ENCODE measurements around the gene TRRAP.

TRRAP gene

DNA sequence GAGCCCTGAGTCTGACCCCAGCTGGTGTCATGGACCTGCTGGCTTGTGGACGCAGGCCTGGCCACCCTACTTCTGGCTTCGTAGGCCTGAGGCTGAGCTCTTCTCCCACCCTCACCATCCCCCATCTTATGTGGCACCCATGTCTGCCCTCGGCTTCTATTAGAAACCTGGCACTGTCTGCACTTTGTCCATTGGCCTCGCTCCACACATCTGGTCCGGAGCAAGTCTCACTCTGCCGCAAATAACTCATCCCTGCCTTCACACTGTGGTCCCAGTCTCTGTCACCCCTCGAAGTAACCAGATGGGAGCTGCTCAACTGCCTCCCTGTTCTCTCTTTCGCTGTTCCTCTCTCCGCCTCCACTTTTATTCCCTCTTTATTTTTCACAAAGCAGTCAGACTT, 78.6 kb downstream of the TRRAP start:
- DNase-seq: no peak

DNA sequence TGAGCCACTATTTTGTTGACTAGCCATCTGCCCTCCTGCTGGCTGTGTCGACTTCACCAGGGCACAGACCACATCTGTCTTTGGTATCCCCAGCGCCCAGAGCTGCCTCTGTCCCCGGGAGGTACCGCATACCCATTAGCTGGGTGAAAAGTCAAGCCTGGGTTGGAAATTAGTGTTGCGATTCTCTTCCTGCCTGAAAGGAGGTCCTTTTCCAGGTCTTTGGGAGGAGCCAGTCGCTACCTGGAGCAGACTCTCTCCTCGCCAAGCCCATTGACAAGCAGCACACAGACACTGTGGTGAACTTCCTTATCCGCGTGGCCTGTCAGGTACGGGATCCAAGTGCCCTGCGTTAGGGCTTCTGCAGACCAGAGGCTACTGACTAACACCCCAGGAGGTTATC, 79.4 kb downstream of the TRRAP start:
- no peak for DNase-seq

DNA sequence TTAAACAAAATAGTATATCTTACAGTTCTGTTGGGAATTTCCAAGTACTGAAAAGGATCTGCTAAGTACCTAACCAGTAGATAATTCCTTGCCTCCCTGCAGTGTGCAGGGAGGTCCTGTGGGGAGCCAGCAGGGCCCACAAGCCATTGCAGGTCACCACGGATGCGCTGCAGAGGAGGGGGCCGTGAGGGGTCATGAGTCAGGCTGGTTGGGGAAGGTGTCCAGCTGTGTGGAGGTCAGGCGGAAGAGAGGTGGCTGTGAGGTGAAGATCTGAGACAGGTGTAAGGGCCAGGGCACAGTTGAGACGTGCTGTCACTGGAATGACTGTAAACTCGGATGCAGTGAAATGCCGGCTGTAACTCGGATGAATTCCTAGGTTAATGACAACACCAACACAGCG, 80.6 kb downstream of the TRRAP start:
- no peak for DNase-seq

DNA sequence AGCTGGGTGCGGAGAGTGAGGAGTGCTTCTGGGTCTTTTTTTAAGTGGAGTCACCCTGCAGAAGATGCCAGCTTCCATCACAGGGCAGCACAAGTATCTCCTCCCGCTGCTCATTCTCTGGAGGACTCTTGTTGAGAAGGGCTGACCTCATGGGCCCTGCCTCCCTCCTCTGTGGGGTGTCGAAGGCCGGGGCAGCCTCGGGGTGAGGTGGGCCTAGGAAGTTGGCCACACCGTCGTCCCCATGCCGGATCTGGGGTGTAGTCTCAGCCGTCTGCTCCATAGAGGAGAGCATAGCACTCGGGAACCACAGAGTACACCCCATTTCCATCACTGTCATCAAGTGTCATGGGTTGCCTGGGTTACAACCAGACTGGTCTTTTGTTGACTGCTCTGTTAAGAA, 85.0 kb downstream of the TRRAP start:
- no peak for DNase-seq

DNA sequence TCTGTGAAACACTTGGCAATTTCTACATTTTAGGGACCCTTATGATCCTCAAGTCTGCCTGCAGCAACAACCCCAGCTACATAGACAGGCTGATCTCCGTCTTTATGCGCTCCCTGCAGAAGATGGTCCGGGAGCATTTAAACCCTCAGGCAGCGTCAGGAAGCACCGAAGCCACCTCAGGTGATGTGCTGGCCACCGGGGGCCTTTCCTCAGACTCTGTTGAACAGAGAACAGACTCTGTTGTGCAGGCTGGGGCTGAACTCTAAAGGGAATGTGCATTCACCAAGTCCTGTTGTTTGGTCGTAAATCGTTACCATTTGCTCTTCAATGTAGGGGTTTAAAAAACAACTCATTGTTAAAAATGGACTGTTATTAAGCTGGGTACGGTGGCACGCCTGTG, 86.3 kb downstream of the TRRAP start:
- no peak for DNase-seq

DNA sequence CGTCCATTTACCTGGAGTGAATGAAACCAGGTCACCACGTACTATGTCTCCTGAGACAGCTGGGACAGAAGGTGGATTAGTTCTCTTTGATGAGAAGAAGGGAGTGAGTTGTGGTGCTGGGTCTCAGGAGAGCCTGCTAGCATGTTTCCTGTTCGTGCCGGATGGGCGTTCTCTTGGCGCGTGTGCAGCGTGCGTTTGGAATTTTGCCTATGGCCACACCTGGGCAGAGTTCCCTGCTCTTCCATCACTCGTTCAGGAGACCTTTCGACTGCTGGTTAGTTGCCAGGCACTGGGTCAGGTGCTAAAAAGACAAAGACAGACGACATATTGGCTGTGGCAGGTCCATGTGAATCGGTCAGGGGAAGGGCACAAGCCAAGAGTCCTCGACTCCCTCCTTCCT, 90.3 kb downstream of the TRRAP start:
- DNase-seq: no peak

DNA sequence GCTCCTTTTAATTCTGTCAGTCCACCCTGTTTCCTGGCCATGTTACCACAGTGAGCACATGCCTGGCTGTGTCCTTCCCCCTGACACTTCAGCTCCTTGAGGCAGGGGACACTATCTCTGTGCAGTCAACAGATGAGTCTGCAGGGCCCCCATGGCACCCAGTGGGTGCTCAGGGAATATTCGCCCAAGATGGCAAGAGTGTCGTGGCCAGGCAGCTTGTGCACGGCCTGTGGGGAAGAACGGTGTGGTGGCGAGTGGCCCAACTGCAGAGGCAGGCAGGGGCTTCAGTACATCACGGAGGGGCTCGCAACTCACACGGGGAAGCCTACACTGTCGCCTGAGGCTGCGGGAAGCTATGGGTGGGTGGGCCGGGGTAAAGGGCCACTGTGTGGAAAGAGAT, 91.1 kb downstream of the TRRAP start:
- no peak for DNase-seq

DNA sequence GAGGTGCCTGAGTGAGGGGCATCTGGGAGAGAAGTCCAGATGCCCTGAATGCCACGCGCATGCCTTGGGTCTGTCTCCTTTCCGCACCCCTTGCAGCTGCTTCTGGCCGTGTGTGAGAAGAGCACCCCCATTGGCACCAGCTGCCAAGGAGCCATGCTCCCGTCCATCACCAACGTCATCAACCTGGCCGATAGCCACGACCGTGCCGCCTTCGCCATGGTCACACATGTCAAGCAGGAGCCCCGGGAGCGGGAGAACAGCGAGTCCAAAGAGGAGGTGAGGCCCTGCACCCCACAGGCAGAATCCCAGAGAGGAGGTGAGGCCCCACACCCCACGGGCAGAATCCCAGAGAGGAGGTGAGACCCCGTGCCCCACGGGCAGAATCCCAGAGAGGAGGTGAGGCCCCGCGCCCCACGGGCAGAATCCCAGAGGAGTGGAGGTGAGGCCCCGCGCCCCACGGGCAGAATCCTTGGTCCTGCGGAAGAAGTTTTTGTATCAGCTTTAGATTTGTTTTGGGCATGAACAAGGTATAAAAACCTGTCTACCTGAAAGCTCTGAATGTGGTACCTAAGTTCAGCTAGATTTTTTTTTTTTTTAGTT, 91.8 kb downstream of the TRRAP start:
- no peak for DNase-seq

DNA sequence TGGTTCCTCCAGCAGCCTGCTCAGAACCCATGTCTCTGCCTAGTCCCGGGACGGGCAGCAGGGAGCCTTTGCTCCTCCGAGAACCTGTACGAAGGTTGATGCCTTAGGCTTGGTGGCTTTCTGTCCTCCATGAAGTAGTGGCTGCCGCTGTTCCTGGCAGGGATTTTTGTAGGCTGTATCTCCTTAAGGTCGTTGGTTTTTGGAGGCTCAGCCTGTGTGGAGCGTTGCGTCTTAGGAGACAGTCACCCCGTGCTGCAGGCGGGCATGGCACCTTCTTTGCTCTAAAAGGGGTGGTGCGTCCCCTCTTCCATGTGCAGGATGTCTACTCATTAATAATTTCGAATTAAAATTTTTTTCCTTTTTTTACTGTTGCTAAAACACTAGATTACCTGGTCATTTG, 92.5 kb downstream of the TRRAP start:
- no peak for DNase-seq

DNA sequence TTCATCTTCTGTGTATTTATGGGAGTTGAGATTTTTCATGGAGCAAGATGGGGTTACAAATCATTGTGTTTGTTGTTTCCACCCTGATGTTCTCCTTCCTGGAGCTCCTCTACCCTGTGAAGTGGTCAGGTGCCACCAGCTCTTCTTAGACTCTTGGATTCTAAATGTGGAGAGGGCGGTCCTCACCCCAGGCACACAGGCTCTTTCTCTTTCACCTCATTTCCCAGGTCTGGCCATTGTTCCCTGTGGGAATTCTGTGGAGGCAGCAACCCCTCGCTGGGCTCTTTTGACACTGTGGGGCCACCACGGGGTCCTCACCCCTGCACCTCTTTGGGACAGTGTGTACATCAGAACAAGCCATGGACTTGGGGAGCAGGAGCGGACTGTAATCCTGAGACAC, 95.9 kb downstream of the TRRAP start:
- no peak for DNase-seq

DNA sequence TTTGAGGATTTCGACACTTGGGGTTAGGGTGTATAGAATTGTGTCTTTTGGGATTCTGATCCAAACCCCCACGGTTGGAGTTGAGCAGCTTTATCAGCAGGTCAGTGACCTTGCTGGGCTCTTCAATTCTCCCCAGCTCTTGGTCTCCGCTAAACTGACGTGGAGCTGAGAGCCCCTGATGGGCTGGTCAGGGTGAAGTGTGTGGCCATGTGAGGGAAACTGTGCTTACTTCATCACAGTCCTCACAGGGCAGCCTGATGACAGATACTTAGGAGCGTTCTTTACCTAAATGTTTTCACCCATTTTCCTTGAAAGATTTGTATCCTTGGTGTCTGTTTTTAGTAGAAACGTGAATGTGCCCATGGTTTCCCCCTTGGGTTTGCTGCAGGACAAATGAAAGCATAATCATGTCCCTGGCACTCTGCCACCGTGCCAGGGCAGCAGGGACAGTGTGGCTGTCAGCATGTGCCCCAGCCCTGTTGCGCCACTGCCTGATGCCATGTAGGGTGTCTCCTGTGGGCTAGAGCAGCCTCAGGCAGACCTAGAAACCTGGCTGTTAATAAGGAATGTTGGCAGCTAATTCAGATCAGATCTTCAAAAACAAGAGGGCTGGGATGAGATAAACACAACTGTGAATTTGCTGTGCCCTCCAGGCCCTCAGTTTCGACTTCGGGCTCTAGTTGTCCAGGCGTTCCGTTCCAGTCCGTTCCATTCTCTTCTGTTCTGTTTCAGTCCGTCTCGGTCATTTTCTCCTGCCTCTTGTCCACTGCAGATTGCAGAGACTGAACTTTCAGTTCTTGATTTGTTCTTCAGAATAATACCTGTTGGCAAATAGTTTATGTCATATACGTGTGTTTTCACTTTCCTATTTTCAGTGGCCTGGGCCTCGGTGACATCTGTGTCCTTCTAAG, 96.8 kb downstream of the TRRAP start:
- no peak for DNase-seq

DNA sequence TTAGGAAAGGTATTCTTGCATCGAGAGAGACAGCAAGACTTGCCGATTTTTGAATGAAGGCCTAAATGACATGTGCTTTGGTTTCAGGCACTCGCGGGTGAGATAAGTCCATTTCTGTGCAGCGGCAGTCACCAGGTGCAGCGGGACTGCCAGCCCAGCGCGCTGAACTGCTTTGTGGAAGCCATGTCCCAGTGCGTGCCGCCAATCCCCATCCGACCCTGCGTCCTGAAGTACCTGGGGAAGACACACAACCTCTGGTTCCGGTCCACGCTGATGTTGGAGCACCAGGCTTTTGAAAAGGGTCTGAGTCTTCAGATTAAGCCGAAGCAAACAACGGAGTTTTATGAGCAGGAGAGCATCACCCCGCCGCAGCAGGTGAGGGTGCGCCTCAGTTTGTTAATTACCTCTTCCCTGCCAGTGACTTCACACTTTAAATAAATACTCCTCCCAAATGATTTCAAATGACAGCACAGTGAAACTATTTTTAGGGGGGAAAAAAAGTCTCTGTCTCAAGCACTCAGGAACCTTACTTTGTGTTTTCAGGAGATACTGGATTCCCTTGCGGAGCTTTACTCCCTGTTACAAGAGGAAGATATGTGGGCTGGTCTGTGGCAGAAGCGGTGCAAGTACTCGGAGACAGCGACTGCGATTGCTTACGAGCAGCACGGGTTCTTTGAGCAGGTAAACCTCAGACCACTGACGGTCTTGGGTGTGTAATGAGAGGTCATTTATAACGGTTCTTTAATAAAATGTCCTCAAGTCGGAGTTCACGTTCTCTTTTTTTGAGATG, 98.3 kb downstream of the TRRAP start:
- DNase-seq: no peak

DNA sequence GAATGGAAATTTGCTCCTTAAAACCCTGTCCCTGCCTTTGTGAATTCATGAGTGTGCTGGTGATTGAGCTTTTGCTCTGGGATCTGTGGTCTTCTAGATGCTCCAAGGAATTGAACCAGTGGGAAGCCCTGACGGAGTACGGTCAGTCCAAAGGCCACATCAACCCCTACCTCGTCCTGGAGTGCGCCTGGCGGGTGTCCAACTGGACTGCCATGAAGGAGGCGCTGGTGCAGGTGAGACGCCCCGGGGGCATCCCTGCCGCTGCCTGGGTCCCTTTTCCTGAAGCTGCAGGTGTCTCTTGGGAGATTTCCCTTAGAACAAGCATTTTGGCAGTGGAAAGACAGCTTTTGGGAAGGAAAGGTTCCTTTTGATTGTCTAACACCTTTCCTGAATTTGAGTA, 100.3 kb downstream of the TRRAP start:
- DNase-seq: no peak

DNA sequence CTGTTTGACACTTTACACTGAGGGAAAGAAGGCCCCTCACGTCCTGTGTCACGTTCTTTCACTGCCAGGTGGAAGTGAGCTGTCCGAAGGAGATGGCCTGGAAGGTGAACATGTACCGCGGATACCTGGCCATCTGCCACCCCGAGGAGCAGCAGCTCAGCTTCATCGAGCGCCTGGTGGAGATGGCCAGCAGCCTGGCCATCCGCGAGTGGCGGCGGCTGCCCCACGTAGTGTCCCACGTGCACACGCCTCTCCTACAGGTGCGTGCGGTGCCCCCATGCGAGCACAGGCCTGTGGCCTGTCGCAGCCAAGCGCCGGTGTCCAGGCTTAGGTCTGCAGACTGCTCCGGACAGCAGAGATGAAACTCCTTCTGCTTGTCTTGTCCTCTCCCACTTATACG, 103.4 kb downstream of the TRRAP start:
- no peak for DNase-seq

DNA sequence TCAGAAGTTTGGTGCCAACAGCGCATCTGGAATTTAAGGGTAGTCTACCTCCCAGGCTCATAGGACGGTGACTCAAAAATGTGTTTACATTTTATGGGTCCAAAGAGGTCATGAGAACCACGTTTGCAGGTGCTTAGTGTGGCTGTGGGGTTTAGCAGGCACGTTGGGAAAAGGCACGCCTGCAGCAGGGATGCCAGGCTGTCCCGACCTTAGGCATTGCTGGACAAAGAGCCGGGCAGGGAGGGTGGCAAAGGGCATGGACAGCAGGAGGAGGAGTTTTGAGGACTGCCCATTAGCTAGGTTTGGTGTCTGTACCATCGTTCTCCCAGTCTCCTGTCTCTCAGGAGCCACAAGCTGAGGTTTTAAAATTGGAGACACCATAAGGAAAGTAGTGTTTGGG, 104.4 kb downstream of the TRRAP start:
- no peak for DNase-seq

DNA sequence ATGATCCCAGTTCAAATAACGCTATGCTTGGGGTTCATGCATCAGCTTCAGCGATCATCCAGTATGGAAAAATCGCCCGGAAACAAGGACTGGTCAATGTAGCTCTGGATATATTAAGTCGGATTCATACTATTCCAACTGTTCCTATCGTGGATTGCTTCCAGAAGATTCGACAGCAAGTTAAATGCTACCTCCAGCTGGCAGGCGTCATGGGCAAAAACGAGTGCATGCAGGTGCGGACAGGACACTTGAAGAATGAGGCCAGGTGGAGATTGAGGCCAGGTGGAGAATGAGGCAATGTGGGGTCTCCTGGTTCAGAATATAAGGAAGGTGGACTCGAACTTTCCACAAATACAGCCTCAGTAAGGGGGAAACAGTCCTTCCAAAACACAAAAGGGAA, 105.8 kb downstream of the TRRAP start:
- no peak for DNase-seq

DNA sequence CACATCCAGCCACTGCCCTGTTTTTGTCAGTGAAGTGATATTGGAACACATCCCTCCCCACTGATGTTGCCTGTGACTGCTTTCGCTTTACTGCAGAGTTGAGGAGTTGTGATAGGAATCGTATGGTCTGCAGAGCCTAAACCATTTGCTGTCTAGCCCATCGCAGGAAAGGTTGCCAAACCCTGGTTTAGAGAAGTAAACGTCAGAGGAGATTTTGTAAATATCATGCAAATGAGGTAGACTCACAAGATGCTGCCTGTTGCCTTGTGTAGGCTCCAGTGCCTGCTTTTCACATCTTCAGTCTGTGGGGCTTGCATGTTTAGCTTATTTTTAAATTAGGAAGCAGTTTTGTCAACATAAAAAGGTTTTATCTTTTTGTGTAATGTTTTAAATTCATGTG, 107.1 kb downstream of the TRRAP start:
- DNase-seq: no peak

DNA sequence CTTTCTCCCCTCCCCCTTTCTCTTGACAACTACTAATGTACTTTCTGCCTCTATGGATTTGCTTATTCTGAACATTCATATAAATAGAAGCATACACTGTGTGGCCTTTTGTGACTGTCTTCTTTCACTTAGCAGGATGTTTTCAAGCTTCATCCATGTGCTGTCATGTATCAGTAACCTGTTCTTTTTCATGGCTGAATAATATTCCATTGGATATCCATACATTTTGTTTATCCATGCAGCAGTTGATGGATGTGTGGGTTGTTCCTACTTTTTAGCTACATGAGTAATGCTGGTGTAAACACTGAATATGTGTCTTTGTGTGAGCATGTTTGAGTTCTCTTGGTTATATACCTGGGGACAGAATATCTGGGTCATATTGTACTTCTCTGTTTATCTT, 107.6 kb downstream of the TRRAP start:
- no peak for DNase-seq

DNA sequence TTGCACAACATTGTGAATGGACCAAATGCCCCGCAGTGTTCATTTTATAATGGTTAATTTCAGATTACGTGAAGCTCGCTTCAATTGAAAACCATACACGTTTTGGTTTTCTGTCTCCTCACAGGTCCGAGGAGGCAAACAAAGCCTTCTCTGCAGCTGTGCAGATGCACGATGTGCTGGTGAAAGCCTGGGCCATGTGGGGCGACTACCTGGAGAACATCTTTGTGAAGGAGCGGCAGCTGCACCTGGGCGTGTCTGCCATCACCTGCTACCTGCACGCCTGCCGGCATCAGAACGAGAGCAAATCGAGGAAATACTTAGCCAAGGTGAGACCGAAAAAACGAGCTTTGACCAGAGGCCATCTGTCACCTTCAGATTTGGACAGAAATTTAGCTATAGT, 110.3 kb downstream of the TRRAP start:
- no peak for DNase-seq

DNA sequence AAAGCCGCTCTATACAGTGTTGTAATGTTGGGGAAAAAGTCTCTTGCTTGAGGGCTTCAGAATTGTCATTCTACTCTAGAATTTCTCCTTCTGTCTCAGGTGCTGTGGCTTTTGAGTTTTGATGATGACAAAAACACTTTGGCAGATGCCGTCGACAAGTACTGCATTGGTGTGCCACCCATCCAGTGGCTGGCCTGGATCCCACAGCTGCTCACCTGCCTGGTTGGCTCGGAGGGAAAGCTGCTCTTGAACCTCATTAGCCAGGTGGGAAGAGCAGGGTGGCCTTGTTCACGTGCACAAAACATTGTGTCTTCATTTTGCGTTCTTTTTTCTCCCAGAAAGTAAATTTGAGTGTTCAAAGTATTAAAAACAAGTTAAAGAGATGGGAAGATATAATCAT, 112.0 kb downstream of the TRRAP start:
- DNase-seq: no peak

DNA sequence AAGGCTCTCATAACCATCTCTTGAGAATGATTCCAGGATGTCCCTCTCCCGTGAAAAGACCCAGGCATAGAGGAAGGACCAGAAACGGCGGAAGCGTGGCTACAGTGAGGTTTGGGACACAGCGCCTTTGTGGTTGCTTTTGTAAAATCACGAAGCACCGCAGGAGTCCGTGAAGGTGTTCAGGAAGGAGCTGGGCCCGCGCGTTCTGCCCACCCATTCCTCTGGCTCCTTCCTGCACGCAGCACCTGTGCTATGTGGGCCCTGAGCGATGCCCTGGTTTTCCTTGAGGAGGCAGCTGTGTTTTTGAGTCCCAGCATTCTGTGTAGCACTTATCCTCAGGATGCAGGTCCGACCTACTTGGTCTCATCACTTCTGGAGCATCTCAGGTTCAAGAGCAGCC, 112.8 kb downstream of the TRRAP start:
- DNase-seq: no peak

DNA sequence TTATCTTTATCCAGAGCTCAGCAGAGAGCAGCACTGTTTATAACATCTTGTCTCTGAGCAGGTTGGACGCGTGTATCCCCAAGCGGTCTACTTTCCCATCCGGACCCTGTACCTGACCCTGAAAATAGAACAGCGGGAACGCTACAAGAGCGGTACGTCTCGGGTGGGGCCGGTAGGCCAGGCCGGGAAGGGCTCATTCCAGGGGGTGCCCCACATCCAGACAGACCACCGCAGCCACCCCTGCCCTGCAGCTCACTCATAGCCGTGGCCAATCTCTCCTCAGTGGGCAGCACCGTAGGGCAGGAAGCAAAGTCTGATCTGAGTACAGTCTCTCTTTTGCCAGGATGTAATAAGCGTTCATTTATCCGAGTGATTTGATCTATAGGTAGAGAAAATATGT, 113.7 kb downstream of the TRRAP start:
- DNase-seq: no peak

DNA sequence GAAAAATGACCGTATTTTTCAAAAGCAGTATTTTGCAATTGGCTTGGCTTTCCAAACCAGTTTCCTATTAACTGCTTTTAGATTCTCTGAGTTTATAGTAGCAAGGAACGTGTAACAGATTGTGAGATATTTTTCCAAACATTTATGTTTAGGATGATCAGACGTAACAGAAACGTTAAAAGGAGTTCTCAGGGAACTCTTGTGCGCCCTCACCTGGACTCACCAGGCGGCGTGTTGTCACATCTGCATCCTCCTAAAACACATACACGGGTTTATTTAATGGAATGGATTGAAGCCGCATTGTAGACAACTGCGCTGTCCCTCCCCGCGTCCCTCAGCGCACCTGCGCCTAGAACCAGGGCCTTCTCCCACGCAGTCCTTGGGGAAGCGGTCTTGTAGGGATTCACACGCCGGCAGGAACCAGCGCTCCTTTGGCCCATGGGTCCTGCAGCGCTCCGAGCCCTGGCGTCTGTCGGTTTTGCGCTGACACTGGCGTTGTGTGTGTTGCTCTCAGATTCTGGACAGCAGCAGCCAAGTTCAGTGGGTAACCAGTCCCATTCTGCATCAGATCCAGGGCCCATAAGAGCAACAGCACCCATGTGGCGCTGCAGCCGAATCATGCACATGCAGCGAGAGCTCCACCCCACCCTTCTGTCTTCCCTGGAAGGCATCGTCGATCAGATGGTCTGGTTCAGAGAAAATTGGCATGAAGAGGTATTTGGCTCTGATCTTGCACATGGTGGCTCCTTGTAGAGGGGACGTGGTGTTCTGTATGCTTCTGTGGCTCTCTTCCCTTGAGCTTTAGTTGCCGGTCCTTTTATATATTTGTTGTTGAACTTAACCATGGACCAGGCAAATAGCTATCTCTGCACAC, 114.9 kb downstream of the TRRAP start:
- no peak for DNase-seq
